H9 (cell line): Measurements from ENCODE around the gene SERTAD2. TPM values are rescaled to one million over a fixed set of nuclear protein-coding genes. Genes with fewer than 3 reads are reported as not detected.

ENCODE experiments used
- DNase-seq: peaks from one replicate; pipeline ENCODE4 v3.0.0-alpha.2; 2017
- H2AFZ ChIP-seq: one replicate; pipeline ENCODE4 v1.6.1; 2013; ENCODE audit warnings: mild to moderate bottlenecking, low read length, control low read depth, moderate library complexity
- H2AK5ac ChIP-seq: 2 replicates; pipeline ENCODE4 v1.6.1; 2013; ENCODE audit warnings: low read length, control low read depth, mixed read lengths; ENCODE audit not compliant: insufficient read length
- H2BK120ac ChIP-seq: one replicate; pipeline ENCODE4 v1.6.1; 2013; ENCODE audit warnings: low read depth, mild to moderate bottlenecking, low read length, control low read depth, inconsistent platforms; ENCODE audit not compliant: poor library complexity, severe bottlenecking
- H2BK12ac ChIP-seq: 2 replicates; pipeline ENCODE4 v1.6.1; 2013; ENCODE audit warnings: low read length, control low read depth, mixed read lengths, low read depth; ENCODE audit not compliant: insufficient read length
- H2BK15ac ChIP-seq: 2 replicates; pipeline ENCODE4 v1.6.1; 2013; ENCODE audit warnings: low read depth, low read length, control low read depth
- H2BK20ac ChIP-seq: one replicate; pipeline ENCODE4 v1.6.1; 2013; ENCODE audit warnings: low read depth, mild to moderate bottlenecking, low read length, control low read depth, inconsistent platforms; ENCODE audit not compliant: poor library complexity, severe bottlenecking
- H2BK5ac ChIP-seq: 2 replicates; pipeline ENCODE4 v1.6.1; 2013; ENCODE audit warnings: low read length, control low read depth, mixed read lengths; ENCODE audit not compliant: insufficient read length
- H3K14ac ChIP-seq: 2 replicates; pipeline ENCODE4 v1.6.1; 2013; ENCODE audit warnings: low read length, control low read depth; ENCODE audit not compliant: insufficient read depth
- H3K18ac ChIP-seq: 2 replicates; pipeline ENCODE4 v1.6.1; 2013; ENCODE audit warnings: low read depth, mild to moderate bottlenecking, mixed read lengths, low read length, control low read depth; ENCODE audit not compliant: insufficient read length
- H3K23ac ChIP-seq: 2 replicates; pipeline ENCODE4 v1.6.1; 2013; ENCODE audit warnings: low read length, control low read depth, mixed read lengths, low read depth; ENCODE audit not compliant: insufficient read length
- H3K23me2 ChIP-seq: 2 replicates; pipeline ENCODE4 v1.6.1; 2013; ENCODE audit warnings: low read depth, mild to moderate bottlenecking, mixed read lengths, low read length, control low read depth; ENCODE audit not compliant: insufficient read length, poor library complexity, severe bottlenecking
- H3K27ac ChIP-seq: 2 replicates; pipeline ENCODE4 v1.5.1; 2013; ENCODE audit warnings: low read length, control low read depth, mixed read lengths, low read depth; ENCODE audit not compliant: insufficient read length
- H3K27me3 ChIP-seq: 2 replicates; pipeline ENCODE4 v1.6.1; 2013; ENCODE audit warnings: low read length, control low read depth, inconsistent platforms; ENCODE audit not compliant: insufficient read depth
- H3K4ac ChIP-seq: 2 replicates; pipeline ENCODE4 v1.6.1; 2013; ENCODE audit warnings: low read depth, mild to moderate bottlenecking, control low read depth, inconsistent platforms, low read length, moderate library complexity
- H3K4me1 ChIP-seq: 2 replicates; pipeline ENCODE4 v1.6.1; 2013; ENCODE audit warnings: low read length, control low read depth, inconsistent platforms; ENCODE audit not compliant: insufficient read depth
- H3K4me2 ChIP-seq: 2 replicates; pipeline ENCODE4 v1.6.1; 2013; ENCODE audit warnings: low read length, control low read depth, mixed read lengths; ENCODE audit not compliant: insufficient read length, insufficient read depth
- H3K56ac ChIP-seq: 2 replicates; pipeline ENCODE4 v1.6.1; 2013; ENCODE audit warnings: low read depth, mild to moderate bottlenecking, mixed read lengths, low read length, control low read depth; ENCODE audit not compliant: insufficient read length
- H3K79me1 ChIP-seq: 2 replicates; pipeline ENCODE4 v1.6.1; 2013; ENCODE audit warnings: low read depth, mild to moderate bottlenecking, moderate library complexity, low read length, control low read depth, inconsistent platforms; ENCODE audit not compliant: insufficient read depth, poor library complexity, severe bottlenecking
- H3K79me2 ChIP-seq: 2 replicates; pipeline ENCODE4 v1.6.1; 2013; ENCODE audit warnings: low read length, control low read depth, inconsistent platforms; ENCODE audit not compliant: insufficient read depth
- H3K9ac ChIP-seq: 2 replicates; pipeline ENCODE4 v1.6.1; 2013; ENCODE audit warnings: low read length, control low read depth, mixed read lengths; ENCODE audit not compliant: insufficient read length; ENCODE audit errors: extremely low read depth
- H3K9me3 ChIP-seq: one replicate; pipeline ENCODE4 v1.6.1; 2013; ENCODE audit warnings: low read depth, low read length, inconsistent platforms; ENCODE audit not compliant: control insufficient read depth
- H3T11ph ChIP-seq: one replicate; pipeline ENCODE4 v1.6.1; 2013; ENCODE audit warnings: mild to moderate bottlenecking, low read length, control low read depth, inconsistent platforms
- H4K20me1 ChIP-seq: one replicate; pipeline ENCODE4 v1.6.1; 2013; ENCODE audit not compliant: control insufficient read depth, insufficient read length, insufficient read depth
- H4K5ac ChIP-seq: 2 replicates; pipeline ENCODE4 v1.6.1; 2013; ENCODE audit warnings: low read depth, mild to moderate bottlenecking, mixed read lengths, low read length, control low read depth; ENCODE audit not compliant: insufficient read length
- H4K8ac ChIP-seq: replicated peaks from 2 replicates; pipeline ENCODE4 v1.6.1; 2013; ENCODE audit warnings: low read length, control low read depth, mixed read lengths, low read depth; ENCODE audit not compliant: insufficient read length
- H4K91ac ChIP-seq: 2 replicates; pipeline ENCODE4 v1.6.1; 2013; ENCODE audit warnings: low read depth, mild to moderate bottlenecking, moderate library complexity, mixed read lengths, low read length, control low read depth; ENCODE audit not compliant: insufficient read length
- H3K27ac Mint-ChIP-seq, 3 experiments: 2 replicates in 2 of 3; 3 replicates in 1 of 3; pipeline ENCODE4 v1.8.0; 2020 to 2021; ENCODE audit warnings: mixed read lengths in 3 of 3, mild to moderate bottlenecking in 1 of 3, moderate library complexity in 1 of 3
- H3K27me3 Mint-ChIP-seq: 2 replicates; pipeline ENCODE4 v1.8.0; 2021; ENCODE audit warnings: low read depth, mild to moderate bottlenecking, moderate library complexity, mixed read lengths
- H3K36me3 Mint-ChIP-seq, 3 experiments: 2 replicates in 2 of 3; 3 replicates in 1 of 3; pipeline ENCODE4 v1.8.0; 2020 to 2021; ENCODE audit warnings: low read depth in 3 of 3, mixed read lengths in 3 of 3; ENCODE audit not compliant: insufficient read depth in 1 of 3
- H3K4me1 Mint-ChIP-seq, 2 experiments: 2 replicates each; pipeline ENCODE4 v1.8.0; 2020; ENCODE audit warnings: mixed read lengths in 2 of 2
- H3K4me3 Mint-ChIP-seq, 2 experiments: 2 replicates in 1 of 2; 3 replicates in 1 of 2; pipeline ENCODE4 v1.8.0; 2020 to 2021; ENCODE audit warnings: mild to moderate bottlenecking in 2 of 2, mixed read lengths in 2 of 2, moderate library complexity in 1 of 2
- H3K9me3 Mint-ChIP-seq, 2 experiments: 2 replicates in 1 of 2; 3 replicates in 1 of 2; pipeline ENCODE4 v1.8.0; 2020; ENCODE audit warnings: mild to moderate bottlenecking in 2 of 2, mixed read lengths in 2 of 2, moderate library complexity in 1 of 2
- CTCF ChIP-seq: fragments of 200-600 bp; sonication (generic); conservative IDR thresholded peaks from 3 replicates; pipeline ENCODE4 v1.8.0; 2021; ENCODE audit warnings: antibody characterized with exemption, mild to moderate bottlenecking
- WGBS: extraction: QIAGEN DNeasy Blood & Tissue Kit; methylation state at CpG from one replicate; pipeline ENCODE4 v1.1.7; 2013; ENCODE audit warnings: missing lambda C conversion rate, low lambda C conversion rate, mixed read lengths; ENCODE audit not compliant: insufficient read length; ENCODE audit errors: extremely low coverage; 5-methylcytosine and 5-hydroxymethylcytosine counted together
- total RNA-seq: library from RNA; stranded (reverse); gene quantifications from 2 replicates; pipeline ENCODE4 v1.2.1, GENCODE V29; 2021

Gene SERTAD2
- total RNA-seq, 1 experiment from 2014 or later = 3.5 TPM

- H2AK5ac ChIP-seq = no peak overlapping the region
- H3K79me2 ChIP-seq = no peaks in the 10 kb centered on the region
- no peak overlapping the region for H2BK20ac ChIP-seq
- Mint-ChIP-seq H3K4me3 (no peak overlapping the region), H3K36me3 (no peaks in the 10 kb centered on the region), H3K4me1 (peaks cover 28 to 50% of the 10 kb centered on the region in 2 experiments), H3K9me3 (no peaks in the 10 kb centered on the region), H3K27me3 (peaks cover 4% of the 10 kb centered on the region), H3K27ac (0 out of 7 replicates have a peak overlapping the region, but pooled peaks of 1 of the 3 experiments have one; percentile 19)
- no peak overlapping the region for H4K91ac ChIP-seq
- no peak overlapping the region for H3K4me2 ChIP-seq
- H3K4ac ChIP-seq = no peak overlapping the region
- H3K23ac ChIP-seq = no peak overlapping the region
- H3K9ac ChIP-seq = no peak overlapping the region
- no peak overlapping the region for H3K56ac ChIP-seq
- H3K9me3 ChIP-seq = no peaks in the 10 kb centered on the region
- no peak overlapping the region for H2BK120ac ChIP-seq
- no peak overlapping the region for H3T11ph ChIP-seq
- H2BK5ac ChIP-seq = no peak overlapping the region
- no peaks in the 10 kb centered on the region for H4K20me1 ChIP-seq
- peak; percentile 60 for TF ChIP-seq CTCF
- no peak overlapping the region for H2AFZ ChIP-seq
- no peak overlapping the region for H3K27ac ChIP-seq
- no peak overlapping the region for H4K5ac ChIP-seq
- no peaks in the 10 kb centered on the region for H3K23me2 ChIP-seq
- no peak overlapping the region for H2BK15ac ChIP-seq
- no peak overlapping the region for H3K18ac ChIP-seq
- no peaks in the 10 kb centered on the region for H3K27me3 ChIP-seq
- peaks cover 2% of the 10 kb centered on the region; the same call in 1 of the 2 replicates for H3K4me1 ChIP-seq
- peak; percentile 64 for DNase-seq
- H4K8ac ChIP-seq = no peak overlapping the region
- WGBS = no CpG with 5 or more reads among the region's 7 CpGs
- H3K79me1 ChIP-seq = no peaks in the 10 kb centered on the region
- H2BK12ac ChIP-seq = no peak overlapping the region
- no peak overlapping the region for H3K14ac ChIP-seq
Measured at GRCh38 chr2:64625299-64626145, 28.2 kb downstream of the SERTAD2 start.
